WTC11 (cell line): ENCODE results near the gene SLC6A9. TPM values are rescaled to one million over a fixed set of nuclear protein-coding genes. Genes with fewer than 3 reads are reported as not detected.

Experiments
- ATAC-seq: fragments of 200-7000 bp; cut with Tn5 transposase; 2 replicates; pipeline ENCODE4 v1.10.0; 2021; ENCODE audit warnings: mild to moderate bottlenecking, moderate library complexity
- CTCF ChIA-PET: fragments of 300-600 bp; sonication (Branson Sonifier 250); formaldehyde crosslinking; loops from one replicate; lab custom pipeline; 2021; ENCODE audit warnings: antibody characterized with exemption; lab: Charles Lee
- POLR2A ChIA-PET: fragments of 350-600 bp; sonication (Branson Sonifier 250); formaldehyde crosslinking; loops from one replicate; lab custom pipeline; 2021; ENCODE audit warnings: antibody characterized with exemption; lab: Charles Lee
- DNase-seq: peaks from one replicate; pipeline ENCODE4 v3.0.0; 2021; ENCODE audit warnings: low spot score
- H3K27ac Mint-ChIP-seq: 2 replicates; pipeline ENCODE4 v1.8.0; 2021; ENCODE audit warnings: mixed read lengths
- H3K27me3 Mint-ChIP-seq: 2 replicates; pipeline ENCODE4 v1.8.0; 2021; ENCODE audit warnings: low read depth, mild to moderate bottlenecking, moderate library complexity, mixed read lengths
- H3K36me3 Mint-ChIP-seq: 2 replicates; pipeline ENCODE4 v1.8.0; 2021; ENCODE audit warnings: mixed read lengths
- H3K4me1 Mint-ChIP-seq: 2 replicates; pipeline ENCODE4 v1.8.0; 2022; ENCODE audit warnings: mixed read lengths
- H3K4me3 Mint-ChIP-seq: 2 replicates; pipeline ENCODE4 v1.8.0; 2021; ENCODE audit warnings: mild to moderate bottlenecking, moderate library complexity, mixed read lengths
- H3K9me3 Mint-ChIP-seq: 2 replicates; pipeline ENCODE4 v1.8.0; 2021; ENCODE audit warnings: mixed read lengths
- ATF1 ChIP-seq: sonication (generic); formaldehyde crosslinking; IDR thresholded peaks from 2 replicates; pipeline ENCODE4 v1.8.1; 2023; ENCODE audit warnings: mild to moderate bottlenecking, moderate library complexity, missing genetic modification reagents
- CREB1 ChIP-seq: sonication (generic); formaldehyde crosslinking; IDR thresholded peaks from 2 replicates; pipeline ENCODE4 v1.8.0; 2023; ENCODE audit warnings: mild to moderate bottlenecking, missing genetic modification reagents
- CREM ChIP-seq: sonication (generic); formaldehyde crosslinking; IDR thresholded peaks from 2 replicates; pipeline ENCODE4 v1.8.1; 2022; ENCODE audit warnings: mild to moderate bottlenecking, missing genetic modification reagents, moderate library complexity
- EMX1 ChIP-seq: fragments of 250-450 bp; sonication (Bioruptor Pico); IDR thresholded peaks from 2 replicates; pipeline ENCODE4 v1.8.0; 2021; ENCODE audit warnings: mild to moderate bottlenecking
- GABPB1 ChIP-seq: sonication (generic); formaldehyde crosslinking; IDR thresholded peaks from 2 replicates; pipeline ENCODE4 v1.8.1; 2023; ENCODE audit warnings: mild to moderate bottlenecking, missing genetic modification reagents
- GRHL2 ChIP-seq: fragments of 250-450 bp; sonication (Bioruptor Pico); IDR thresholded peaks from 2 replicates; pipeline ENCODE4 v1.8.0; 2022; ENCODE audit warnings: mild to moderate bottlenecking, moderate library complexity; ENCODE audit not compliant: insufficient replicate concordance, severe bottlenecking
- GTF2I ChIP-seq: fragments of 250-450 bp; sonication (Bioruptor Pico); conservative IDR thresholded peaks from 2 replicates; pipeline ENCODE4 v1.4.0; 2021; ENCODE audit warnings: mild to moderate bottlenecking
- JAZF1 ChIP-seq: fragments of 250-450 bp; sonication (Bioruptor Pico); IDR thresholded peaks from 2 replicates; pipeline ENCODE4 v1.9.0; 2021; ENCODE audit warnings: moderate library complexity, mild to moderate bottlenecking, inconsistent platforms
- MYBL2 ChIP-seq: sonication (generic); formaldehyde crosslinking; IDR thresholded peaks from 2 replicates; pipeline ENCODE4 v1.8.1; 2023; ENCODE audit warnings: mild to moderate bottlenecking, moderate library complexity, missing genetic modification reagents
- NFATC4 ChIP-seq: fragments of 250-450 bp; sonication (Bioruptor Pico); IDR thresholded peaks from 2 replicates; pipeline ENCODE4 v1.9.0; 2021; ENCODE audit warnings: mild to moderate bottlenecking
- OVOL2 ChIP-seq: fragments of 250-450 bp; sonication (Bioruptor Pico); IDR thresholded peaks from 2 replicates; pipeline ENCODE4 v1.9.0; 2021; ENCODE audit warnings: mild to moderate bottlenecking, borderline replicate concordance
- RELA ChIP-seq: sonication (generic); formaldehyde crosslinking; IDR thresholded peaks from 2 replicates; pipeline ENCODE4 v1.8.1; 2022; ENCODE audit warnings: missing genetic modification reagents, mild to moderate bottlenecking, borderline replicate concordance
- TP53 ChIP-seq: sonication (generic); formaldehyde crosslinking; IDR thresholded peaks from 2 replicates; pipeline ENCODE4 v1.8.1; 2023; ENCODE audit warnings: mild to moderate bottlenecking, missing genetic modification reagents
- total RNA-seq: library from RNA; stranded (reverse); gene quantifications from 3 replicates; pipeline ENCODE4 v1.2.3, GENCODE V29; 2021
- TF ChIP-seq, protein P1 (sequence below): fragments of 200-600 bp; IDR thresholded peaks from 2 replicates; pipeline ENCODE4 v1.8.0; 2022; ENCODE audit warnings: antibody characterized with exemption
- TF ChIP-seq, protein P2 (sequence below): sonication (generic); formaldehyde crosslinking; IDR thresholded peaks from 2 replicates; pipeline ENCODE4 v1.8.1; 2022; ENCODE audit warnings: low read depth, mild to moderate bottlenecking, moderate library complexity, missing genetic modification reagents, borderline replicate concordance
- TF ChIP-seq, protein P3 (sequence below): sonication (generic); formaldehyde crosslinking; IDR thresholded peaks from 2 replicates; pipeline ENCODE4 v1.8.1; 2022; ENCODE audit warnings: missing genetic modification reagents, borderline replicate concordance
- TF ChIP-seq, protein P4 (sequence below): fragments of 250-450 bp; sonication (Bioruptor Pico); conservative IDR thresholded peaks from 2 replicates; pipeline ENCODE4 v1.9.0; 2021; ENCODE audit warnings: mild to moderate bottlenecking
- TF ChIP-seq, protein P5 (sequence below): fragments of 250-450 bp; sonication (Bioruptor Pico); IDR thresholded peaks from 2 replicates; pipeline ENCODE4 v1.9.0; 2021; ENCODE audit warnings: mild to moderate bottlenecking
- TF ChIP-seq, protein P6 (sequence below): sonication (generic); formaldehyde crosslinking; IDR thresholded peaks from 2 replicates; pipeline ENCODE4 v1.8.1; 2022; ENCODE audit warnings: mild to moderate bottlenecking, moderate library complexity, missing genetic modification reagents
- TF ChIP-seq, protein P7 (sequence below): sonication (generic); formaldehyde crosslinking; IDR thresholded peaks from 2 replicates; pipeline ENCODE4 v1.8.1; 2023; ENCODE audit warnings: mild to moderate bottlenecking, missing genetic modification reagents, moderate library complexity
- TF ChIP-seq, protein P8 (sequence below): sonication (generic); formaldehyde crosslinking; IDR thresholded peaks from 2 replicates; pipeline ENCODE4 v1.8.0; 2023; ENCODE audit warnings: missing genetic modification reagents

SLC6A9 gene
- total RNA-seq, 1 experiment from 2014 or later: 14.4 TPM

DNA sequence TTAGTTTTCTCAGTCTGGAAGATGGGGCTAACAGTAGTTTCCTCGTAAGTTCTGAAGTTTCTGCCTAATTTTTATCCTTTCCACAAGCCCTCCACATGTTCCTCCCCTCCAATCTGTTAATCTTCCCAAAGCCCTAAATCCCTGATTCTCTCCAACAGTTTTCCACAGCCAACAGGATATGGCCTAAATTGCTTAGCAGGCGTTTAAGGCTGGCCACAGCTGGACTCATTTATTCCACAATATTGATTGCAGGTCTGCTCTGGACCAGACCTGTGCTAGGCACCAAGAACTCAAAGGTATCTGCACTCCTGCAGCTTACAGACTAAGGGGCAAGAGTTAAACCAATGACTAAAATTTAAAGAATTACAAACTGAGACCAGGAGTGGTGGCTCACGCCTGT, 3.9 kb downstream of the SLC6A9 start (continued):
- TF ChIP-seq, protein P1, sequence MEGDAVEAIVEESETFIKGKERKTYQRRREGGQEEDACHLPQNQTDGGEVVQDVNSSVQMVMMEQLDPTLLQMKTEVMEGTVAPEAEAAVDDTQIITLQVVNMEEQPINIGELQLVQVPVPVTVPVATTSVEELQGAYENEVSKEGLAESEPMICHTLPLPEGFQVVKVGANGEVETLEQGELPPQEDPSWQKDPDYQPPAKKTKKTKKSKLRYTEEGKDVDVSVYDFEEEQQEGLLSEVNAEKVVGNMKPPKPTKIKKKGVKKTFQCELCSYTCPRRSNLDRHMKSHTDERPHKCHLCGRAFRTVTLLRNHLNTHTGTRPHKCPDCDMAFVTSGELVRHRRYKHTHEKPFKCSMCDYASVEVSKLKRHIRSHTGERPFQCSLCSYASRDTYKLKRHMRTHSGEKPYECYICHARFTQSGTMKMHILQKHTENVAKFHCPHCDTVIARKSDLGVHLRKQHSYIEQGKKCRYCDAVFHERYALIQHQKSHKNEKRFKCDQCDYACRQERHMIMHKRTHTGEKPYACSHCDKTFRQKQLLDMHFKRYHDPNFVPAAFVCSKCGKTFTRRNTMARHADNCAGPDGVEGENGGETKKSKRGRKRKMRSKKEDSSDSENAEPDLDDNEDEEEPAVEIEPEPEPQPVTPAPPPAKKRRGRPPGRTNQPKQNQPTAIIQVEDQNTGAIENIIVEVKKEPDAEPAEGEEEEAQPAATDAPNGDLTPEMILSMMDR: no peak
- TF ChIP-seq JAZF1 (no peak), EMX1 (no peak), TP53 (CRISPR knock-in tag) (no peak), GRHL2 (no peak)
- TF ChIP-seq, protein P2, sequence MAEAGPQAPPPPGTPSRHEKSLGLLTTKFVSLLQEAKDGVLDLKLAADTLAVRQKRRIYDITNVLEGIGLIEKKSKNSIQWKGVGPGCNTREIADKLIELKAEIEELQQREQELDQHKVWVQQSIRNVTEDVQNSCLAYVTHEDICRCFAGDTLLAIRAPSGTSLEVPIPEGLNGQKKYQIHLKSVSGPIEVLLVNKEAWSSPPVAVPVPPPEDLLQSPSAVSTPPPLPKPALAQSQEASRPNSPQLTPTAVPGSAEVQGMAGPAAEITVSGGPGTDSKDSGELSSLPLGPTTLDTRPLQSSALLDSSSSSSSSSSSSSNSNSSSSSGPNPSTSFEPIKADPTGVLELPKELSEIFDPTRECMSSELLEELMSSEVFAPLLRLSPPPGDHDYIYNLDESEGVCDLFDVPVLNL: no peak

DNA sequence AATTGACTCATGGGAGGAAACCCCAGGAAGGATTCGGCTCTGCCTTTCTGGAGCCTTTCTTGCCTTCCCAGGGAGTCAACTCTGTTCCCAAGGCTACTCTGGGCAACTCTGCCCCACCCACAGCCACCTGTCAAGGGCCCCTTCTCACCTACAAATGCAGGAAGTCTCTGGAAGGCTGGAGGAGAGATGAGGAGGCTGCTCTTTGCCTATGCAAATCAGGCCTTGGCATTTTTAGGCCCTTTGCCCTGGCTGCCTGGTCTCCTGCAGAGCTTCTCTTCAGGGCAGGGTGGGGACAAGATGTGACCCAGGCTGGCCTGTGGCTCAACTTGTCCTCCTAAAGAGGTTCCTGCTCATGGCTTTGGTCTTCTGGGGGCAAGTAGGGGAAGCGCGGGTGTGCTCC, 5.4 kb downstream of the SLC6A9 start:
- TF ChIP-seq ATF1 (CRISPR knock-in tag): no peak
- TF ChIP-seq, protein P3, sequence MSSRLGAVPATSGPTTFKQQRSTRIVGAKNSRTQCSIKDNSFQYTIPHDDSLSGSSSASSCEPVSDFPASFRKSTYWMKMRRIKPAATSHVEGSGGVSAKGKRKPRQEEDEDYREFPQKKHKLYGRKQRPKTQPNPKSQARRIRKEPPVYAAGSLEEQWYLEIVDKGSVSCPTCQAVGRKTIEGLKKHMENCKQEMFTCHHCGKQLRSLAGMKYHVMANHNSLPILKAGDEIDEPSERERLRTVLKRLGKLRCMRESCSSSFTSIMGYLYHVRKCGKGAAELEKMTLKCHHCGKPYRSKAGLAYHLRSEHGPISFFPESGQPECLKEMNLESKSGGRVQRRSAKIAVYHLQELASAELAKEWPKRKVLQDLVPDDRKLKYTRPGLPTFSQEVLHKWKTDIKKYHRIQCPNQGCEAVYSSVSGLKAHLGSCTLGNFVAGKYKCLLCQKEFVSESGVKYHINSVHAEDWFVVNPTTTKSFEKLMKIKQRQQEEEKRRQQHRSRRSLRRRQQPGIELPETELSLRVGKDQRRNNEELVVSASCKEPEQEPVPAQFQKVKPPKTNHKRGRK (CRISPR knock-in tag): no peak
- TF ChIP-seq, protein P4, sequence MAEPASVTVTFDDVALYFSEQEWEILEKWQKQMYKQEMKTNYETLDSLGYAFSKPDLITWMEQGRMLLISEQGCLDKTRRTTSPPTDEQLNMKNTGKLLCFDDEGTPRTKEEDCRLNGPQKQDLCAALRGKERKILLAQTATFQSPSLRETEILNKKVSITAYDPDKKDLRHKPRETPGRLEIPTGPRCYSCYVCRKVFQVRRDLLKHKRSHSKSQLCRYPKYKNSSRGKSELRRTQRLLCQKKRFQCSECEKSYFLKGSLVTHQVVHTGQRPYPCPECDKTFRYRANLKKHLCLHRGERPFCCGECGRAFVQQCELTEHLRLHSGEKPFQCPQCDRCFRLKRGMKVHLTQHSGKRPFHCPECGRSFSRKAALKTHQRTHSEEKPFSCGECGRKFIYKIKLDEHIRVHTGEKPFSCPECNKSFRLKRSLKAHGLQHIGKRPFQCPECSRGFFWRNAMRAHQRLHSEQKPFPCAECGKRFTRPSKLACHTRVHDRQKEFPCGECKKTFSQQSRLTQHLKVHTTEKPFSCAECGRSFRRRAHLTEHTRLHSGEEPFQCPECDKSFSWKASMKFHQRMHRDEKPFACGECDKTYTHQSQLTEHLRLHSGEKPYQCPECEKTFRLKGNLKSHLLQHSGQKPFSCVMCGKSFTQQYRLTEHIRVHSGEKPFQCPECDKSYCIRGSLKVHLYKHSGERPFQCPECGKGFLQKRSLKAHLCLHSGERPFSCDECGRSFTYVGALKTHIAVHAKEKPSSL: no peak
- Mint-ChIP-seq H3K27me3 (no peaks in the 10 kb centered on the region), H3K4me3 (no peak overlapping the region), H3K9me3 (no peaks in the 10 kb centered on the region), H3K4me1 (peaks cover 26% of the 10 kb centered on the region), H3K36me3 (0 out of 2 replicates have a peak, but pooled peaks cover 4% of the 10 kb centered on the region), H3K27ac (no peak overlapping the region)
- no peak for ATAC-seq
- ChIA-PET CTCF (interaction anchor here (1.1 to 2.2 kb wide), 4 partner anchors 10 to 22 kb away, joined by 4 to 13 read pairs (median 5); no protein-coding TSS in a partner anchor), POLR2A (interaction anchor here (0.7 kb wide), 1 partner anchor 85 kb away, joined by 5 read pairs; no protein-coding TSS in a partner anchor)
- DNase-seq: no peak

DNA sequence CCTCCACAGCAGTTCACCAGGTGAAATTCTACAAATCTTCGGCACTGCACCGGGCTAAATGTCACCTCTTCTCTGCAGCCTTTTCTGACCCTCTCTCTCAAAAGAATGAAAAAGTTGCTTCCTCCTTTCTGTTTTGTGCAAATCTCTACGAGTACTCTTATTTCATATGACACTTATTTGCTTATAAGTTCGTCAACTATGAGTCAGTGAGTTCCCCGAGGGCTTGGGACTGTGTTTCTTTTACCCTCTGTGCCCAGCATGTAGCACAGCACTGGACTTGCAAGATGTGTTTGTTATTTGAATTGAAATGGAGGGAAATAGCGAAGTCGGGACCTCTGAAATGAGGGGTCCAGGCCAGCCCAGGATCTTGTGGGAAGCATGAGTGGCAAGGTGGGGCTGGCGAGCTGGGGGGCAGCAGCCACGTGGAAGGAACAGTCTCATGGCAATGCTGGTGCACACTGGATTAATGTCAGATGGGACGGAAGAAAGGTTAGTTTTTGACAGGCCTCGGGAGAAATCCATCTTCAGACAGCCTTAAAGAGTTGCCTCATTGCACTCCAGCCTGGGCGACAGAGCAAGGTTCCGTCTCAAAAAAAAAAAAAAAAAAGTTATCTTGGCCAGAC, 6.2 kb downstream of the SLC6A9 start:
- Mint-ChIP-seq H3K9me3 (no peaks in the 10 kb centered on the region), H3K36me3 (0 out of 2 replicates have a peak, but pooled peaks cover 4% of the 10 kb centered on the region), H3K4me3 (no peak overlapping the region), H3K4me1 (peaks cover 26% of the 10 kb centered on the region), H3K27me3 (no peaks in the 10 kb centered on the region), H3K27ac (peak overlapping the region; percentile 37; the same call in 1 of the 2 replicates)
- ATAC-seq (no peak), DNase-seq (no peak)
- POLR2A ChIA-PET: interaction anchor here (0.7 kb wide), 1 partner anchor 84 kb away, joined by 5 read pairs; no protein-coding TSS in a partner anchor
- CTCF ChIA-PET: interaction anchor here (1.1 to 2.2 kb wide), 5 partner anchors 11 to 23 kb away, joined by 4 to 13 read pairs (median 5); no protein-coding TSS in a partner anchor
- TF ChIP-seq GTF2I (no peak), CREB1 (CRISPR knock-in tag) (no peak), MYBL2 (CRISPR knock-in tag) (no peak), JAZF1 (no peak), NFATC4 (CRISPR knock-in tag) (no peak), CREM (CRISPR knock-in tag) (no peak), OVOL2 (CRISPR knock-in tag) (no peak), RELA (no peak), GABPB1 (CRISPR knock-in tag) (no peak)
- TF ChIP-seq, protein P5, sequence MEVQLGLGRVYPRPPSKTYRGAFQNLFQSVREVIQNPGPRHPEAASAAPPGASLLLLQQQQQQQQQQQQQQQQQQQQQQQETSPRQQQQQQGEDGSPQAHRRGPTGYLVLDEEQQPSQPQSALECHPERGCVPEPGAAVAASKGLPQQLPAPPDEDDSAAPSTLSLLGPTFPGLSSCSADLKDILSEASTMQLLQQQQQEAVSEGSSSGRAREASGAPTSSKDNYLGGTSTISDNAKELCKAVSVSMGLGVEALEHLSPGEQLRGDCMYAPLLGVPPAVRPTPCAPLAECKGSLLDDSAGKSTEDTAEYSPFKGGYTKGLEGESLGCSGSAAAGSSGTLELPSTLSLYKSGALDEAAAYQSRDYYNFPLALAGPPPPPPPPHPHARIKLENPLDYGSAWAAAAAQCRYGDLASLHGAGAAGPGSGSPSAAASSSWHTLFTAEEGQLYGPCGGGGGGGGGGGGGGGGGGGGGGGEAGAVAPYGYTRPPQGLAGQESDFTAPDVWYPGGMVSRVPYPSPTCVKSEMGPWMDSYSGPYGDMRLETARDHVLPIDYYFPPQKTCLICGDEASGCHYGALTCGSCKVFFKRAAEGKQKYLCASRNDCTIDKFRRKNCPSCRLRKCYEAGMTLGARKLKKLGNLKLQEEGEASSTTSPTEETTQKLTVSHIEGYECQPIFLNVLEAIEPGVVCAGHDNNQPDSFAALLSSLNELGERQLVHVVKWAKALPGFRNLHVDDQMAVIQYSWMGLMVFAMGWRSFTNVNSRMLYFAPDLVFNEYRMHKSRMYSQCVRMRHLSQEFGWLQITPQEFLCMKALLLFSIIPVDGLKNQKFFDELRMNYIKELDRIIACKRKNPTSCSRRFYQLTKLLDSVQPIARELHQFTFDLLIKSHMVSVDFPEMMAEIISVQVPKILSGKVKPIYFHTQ (CRISPR knock-in tag): no peak
- TF ChIP-seq, protein P6, sequence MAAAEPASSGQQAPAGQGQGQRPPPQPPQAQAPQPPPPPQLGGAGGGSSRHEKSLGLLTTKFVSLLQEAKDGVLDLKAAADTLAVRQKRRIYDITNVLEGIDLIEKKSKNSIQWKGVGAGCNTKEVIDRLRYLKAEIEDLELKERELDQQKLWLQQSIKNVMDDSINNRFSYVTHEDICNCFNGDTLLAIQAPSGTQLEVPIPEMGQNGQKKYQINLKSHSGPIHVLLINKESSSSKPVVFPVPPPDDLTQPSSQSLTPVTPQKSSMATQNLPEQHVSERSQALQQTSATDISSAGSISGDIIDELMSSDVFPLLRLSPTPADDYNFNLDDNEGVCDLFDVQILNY (CRISPR knock-in tag): no peak
- TF ChIP-seq, protein P7, sequence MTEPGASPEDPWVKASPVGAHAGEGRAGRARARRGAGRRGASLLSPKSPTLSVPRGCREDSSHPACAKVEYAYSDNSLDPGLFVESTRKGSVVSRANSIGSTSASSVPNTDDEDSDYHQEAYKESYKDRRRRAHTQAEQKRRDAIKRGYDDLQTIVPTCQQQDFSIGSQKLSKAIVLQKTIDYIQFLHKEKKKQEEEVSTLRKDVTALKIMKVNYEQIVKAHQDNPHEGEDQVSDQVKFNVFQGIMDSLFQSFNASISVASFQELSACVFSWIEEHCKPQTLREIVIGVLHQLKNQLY (CRISPR knock-in tag): no peak
- TF ChIP-seq, protein P8, sequence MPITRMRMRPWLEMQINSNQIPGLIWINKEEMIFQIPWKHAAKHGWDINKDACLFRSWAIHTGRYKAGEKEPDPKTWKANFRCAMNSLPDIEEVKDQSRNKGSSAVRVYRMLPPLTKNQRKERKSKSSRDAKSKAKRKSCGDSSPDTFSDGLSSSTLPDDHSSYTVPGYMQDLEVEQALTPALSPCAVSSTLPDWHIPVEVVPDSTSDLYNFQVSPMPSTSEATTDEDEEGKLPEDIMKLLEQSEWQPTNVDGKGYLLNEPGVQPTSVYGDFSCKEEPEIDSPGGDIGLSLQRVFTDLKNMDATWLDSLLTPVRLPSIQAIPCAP (CRISPR knock-in tag): no peak
